HCT116 (cell line): ENCODE results near the gene MARCHF3. TPM values are rescaled to one million over a fixed set of nuclear protein-coding genes. Genes with fewer than 3 reads are reported as not detected.

ENCODE experiments used
- ATAC-seq: fragments of 200-7000 bp; cut with Tn5 transposase; 2 replicates; pipeline ENCODE4 v1.9.1; 2020; ENCODE audit warnings: mild to moderate bottlenecking, moderate library complexity
- BruUV-seq: library from RNA; stranded (reverse); fragments of 400-500 nt; replicated peaks from 2 replicates; lab custom pipeline; 2021; lab: Mats Ljungman, UMichigan
- CTCF ChIA-PET: fragments of 300-600 bp; sonication (Branson Sonifier 250); formaldehyde crosslinking; loops from one replicate; lab custom pipeline; 2021; ENCODE audit warnings: antibody characterized with exemption; lab: Charles Lee
- POLR2A ChIA-PET: fragments of 300-600, 350-600 bp; sonication (Branson Sonifier 250); formaldehyde crosslinking; loops from one replicate; lab custom pipeline; 2021; ENCODE audit warnings: antibody characterized with exemption; lab: Charles Lee
- RAD21 ChIA-PET, 2 experiments: fragments of 300-600 bp; sonication (Branson Sonifier 250); formaldehyde crosslinking; loops; one replicate each; lab custom pipeline; 2023; ENCODE audit warnings: low total read pairs in 2 of 2; ENCODE audit not compliant: uncharacterized antibody in 2 of 2, unreplicated experiment in 2 of 2, low non-redundant PET in 1 of 2; lab: Charles Lee
- DNase-seq: peaks from one replicate; pipeline ENCODE4 v3.0.0-alpha.2; 2010; ENCODE audit warnings: low read depth, low spot score
- H2AFZ ChIP-seq: fragments of 200-600 bp; shearing (Covaris generic), sonication (generic); 2 replicates; pipeline ENCODE4 v1.6.1; 2017; ENCODE audit warnings: low read depth, mixed run types, mixed read lengths, antibody characterized with exemption, low read length; ENCODE audit not compliant: poor library complexity, severe bottlenecking
- H3K27ac ChIP-seq: 2 replicates; pipeline ENCODE4 v1.5.1; 2012; ENCODE audit warnings: low read depth, low read length
- H3K27me3 ChIP-seq: fragments of 200-600 bp; sonication (generic); 2 replicates; pipeline ENCODE4 v1.6.1; 2016; ENCODE audit warnings: mixed run types, low read length, mixed read lengths; ENCODE audit not compliant: insufficient read depth
- H3K36me3 ChIP-seq, 2 experiments: fragments of 200-500 bp in 1 of 2; fragments of 200-600 bp in 1 of 2; sonication (Bioruptor generic) in 1 of 2; sonication (generic) in 1 of 2; 2 replicates each; pipeline versions ENCODE4 v1.5.1 to v1.6.1; 2014 to 2016; ENCODE audit warnings: low read length in 2 of 2, inconsistent platforms in 1 of 2, mixed read lengths in 1 of 2, mixed run types in 1 of 2; ENCODE audit not compliant: insufficient read depth in 2 of 2, control insufficient read depth in 1 of 2
- H3K4me1 ChIP-seq, 2 experiments: fragments of 200-600 bp in 1 of 2; sonication (generic) in 1 of 2; 2 replicates each; pipeline versions ENCODE4 v1.5.1 to v1.6.1; 2012 to 2017; ENCODE audit warnings: low read length in 2 of 2, inconsistent platforms in 1 of 2, mild to moderate bottlenecking in 1 of 2, mixed read lengths in 1 of 2, mixed run types in 1 of 2, moderate library complexity in 1 of 2; ENCODE audit not compliant: insufficient read depth in 2 of 2, control insufficient read depth in 1 of 2
- H3K4me2 ChIP-seq: fragments of 200-600 bp; sonication (generic); 2 replicates; pipeline ENCODE4 v1.6.1; 2017; ENCODE audit warnings: mixed run types, low read length, mixed read lengths
- H3K4me3 ChIP-seq, 2 experiments: fragments of 200-600 bp in 1 of 2; sonication (generic) in 1 of 2; replicated peaks in 1 of 2; 2 replicates each; pipeline ENCODE4 v1.5.1; 2011 to 2016; ENCODE audit warnings: low read length in 2 of 2, control low read depth in 1 of 2, low read depth in 1 of 2, mild to moderate bottlenecking in 1 of 2, mixed read lengths in 1 of 2, mixed run types in 1 of 2
- H3K79me2 ChIP-seq: fragments of 200-600 bp; sonication (generic); 2 replicates; pipeline ENCODE4 v1.6.1; 2017; ENCODE audit warnings: mild to moderate bottlenecking, mixed run types, low read length, moderate library complexity, mixed read lengths; ENCODE audit not compliant: insufficient read depth
- H3K9ac ChIP-seq: fragments of 200-600 bp; sonication (generic); 2 replicates; pipeline ENCODE4 v1.6.1; 2016; ENCODE audit warnings: low read length, mixed read lengths
- H3K9me2 ChIP-seq: fragments of 200-600 bp; sonication (generic), shearing (Covaris generic); 2 replicates; pipeline ENCODE4 v1.6.1; 2017; ENCODE audit warnings: mixed run types, mild to moderate bottlenecking, moderate library complexity; ENCODE audit not compliant: insufficient read depth
- H3K9me3 ChIP-seq, 2 experiments: fragments of 200-500 bp in 1 of 2; fragments of 200-600 bp in 1 of 2; sonication (Bioruptor generic) in 1 of 2; sonication (generic) in 1 of 2; 2 replicates each; pipeline ENCODE4 v1.6.1; 2014 to 2017; ENCODE audit warnings: low read length in 2 of 2, mixed read lengths in 2 of 2, inconsistent platforms in 1 of 2, low read depth in 1 of 2, mild to moderate bottlenecking in 1 of 2, mixed run types in 1 of 2, moderate library complexity in 1 of 2; ENCODE audit not compliant: control insufficient read depth in 1 of 2, insufficient read depth in 1 of 2
- H4K20me1 ChIP-seq: fragments of 200-600 bp; sonication (generic), shearing (Covaris generic); 2 replicates; pipeline ENCODE4 v1.6.1; 2017; ENCODE audit warnings: mixed run types, mild to moderate bottlenecking, moderate library complexity; ENCODE audit not compliant: insufficient read depth
- ATF3 ChIP-seq: IDR thresholded peaks from 2 replicates; pipeline ENCODE4 v1.6.1; 2012
- CBX3 ChIP-seq: IDR thresholded peaks from 2 replicates; pipeline ENCODE4 v1.6.1; 2012; ENCODE audit warnings: low read depth
- CEBPB ChIP-seq: IDR thresholded peaks from 2 replicates; pipeline ENCODE4 v1.6.1; 2012; ENCODE audit warnings: low read depth
- EGR1 ChIP-seq: IDR thresholded peaks from 2 replicates; pipeline ENCODE4 v1.6.1; 2012; ENCODE audit warnings: low read depth
- ELF1 ChIP-seq: IDR thresholded peaks from 2 replicates; pipeline ENCODE4 v1.6.1; 2012; ENCODE audit warnings: low read depth, borderline replicate concordance
- EZH2 ChIP-seq: fragments of 200-600 bp; sonication (generic); IDR thresholded peaks from 2 replicates; pipeline ENCODE4 v1.6.1; 2017; ENCODE audit warnings: antibody characterized with exemption, mixed run types
- EZH2phosphoT487 ChIP-seq: fragments of 200-600 bp; IDR thresholded peaks from 2 replicates; pipeline ENCODE4 v1.6.1; 2018; ENCODE audit warnings: antibody characterized with exemption, borderline replicate concordance
- FOSL1 ChIP-seq: IDR thresholded peaks from 2 replicates; pipeline ENCODE4 v1.6.1; 2012; ENCODE audit warnings: low read depth
- POLR2A ChIP-seq: IDR thresholded peaks from 2 replicates; pipeline ENCODE4 v1.7.0; 2011; ENCODE audit warnings: borderline replicate concordance; ENCODE audit not compliant: insufficient read depth, insufficient read length; ENCODE audit errors: extremely low read depth
- POLR2AphosphoS5 ChIP-seq: IDR thresholded peaks from 2 replicates; pipeline ENCODE4 v1.6.1; 2011; ENCODE audit warnings: mild to moderate bottlenecking, low read depth, low read length, moderate library complexity
- RAD21 ChIP-seq: IDR thresholded peaks from 2 replicates; pipeline ENCODE4 v1.6.1; 2012; ENCODE audit warnings: low read depth, mild to moderate bottlenecking
- SIN3A ChIP-seq: IDR thresholded peaks from 2 replicates; pipeline ENCODE4 v1.6.1; 2012; ENCODE audit warnings: low read depth
- SP1 ChIP-seq: IDR thresholded peaks from 2 replicates; pipeline ENCODE4 v1.6.1; 2012; ENCODE audit warnings: low read depth
- SRF ChIP-seq: IDR thresholded peaks from 2 replicates; pipeline ENCODE4 v1.6.1; 2012; ENCODE audit warnings: low read depth
- TCF7L2 ChIP-seq: IDR thresholded peaks from 2 replicates; pipeline ENCODE4 v1.7.0; 2011; ENCODE audit warnings: borderline replicate concordance, inconsistent platforms; ENCODE audit not compliant: insufficient read depth, insufficient read length; ENCODE audit errors: extremely low read depth
- YY1 ChIP-seq: IDR thresholded peaks from 2 replicates; pipeline ENCODE4 v1.6.1; 2011; ENCODE audit warnings: low read length, low read depth, moderate library complexity, mild to moderate bottlenecking; ENCODE audit not compliant: insufficient replicate concordance; ENCODE audit errors: extremely low read depth
- ZFX ChIP-seq: fragments of 450-650 bp; IDR thresholded peaks from 2 replicates; pipeline ENCODE4 v1.6.1; 2017
- ZNF274 ChIP-seq: fragments of 200-500 bp; sonication (Bioruptor generic); IDR thresholded peaks from 2 replicates; pipeline ENCODE4 v1.6.1; 2014; ENCODE audit warnings: mild to moderate bottlenecking, low read depth, low read length, inconsistent platforms
- intact Hi-C: fragments of 100-400 bp; cut with micrococcal nuclease; formaldehyde crosslinking; loops from 2 replicates; pipeline ENCODE4 v1.10.0; 2022
- total RNA-seq: library from RNA; stranded (reverse); gene quantifications from one replicate; pipeline ENCODE4 v1.2.1, GENCODE V29; 2021; ENCODE audit not compliant: unreplicated experiment
- TF ChIP-seq, protein P1 (sequence below): IDR thresholded peaks from 2 replicates; pipeline ENCODE4 v1.6.1; 2012; ENCODE audit warnings: low read depth
- TF ChIP-seq, protein P2 (sequence below): IDR thresholded peaks from 2 replicates; pipeline ENCODE4 v1.6.1; 2012

MARCHF3 gene
- total RNA-seq, 1 experiment from 2014 or later: 2.3 TPM

GRCh38 chr5:127026166-127026565 lies 4.2 kb downstream of the MARCHF3 start:
- ATAC-seq: no peak
- Histone ChIP-seq H3K36me3 (no peaks in the 10 kb centered on the region), H4K20me1 (no peaks in the 10 kb centered on the region), H3K9me3 (no peaks in the 10 kb centered on the region), H3K27ac (no peak overlapping the region), H3K79me2 (no peaks in the 10 kb centered on the region), H3K4me1 (peaks cover 0 to 5% of the 10 kb centered on the region in 2 experiments; a peak in 1 of 4 replicates), H3K4me3 (no peak overlapping the region), H3K9me2 (no peaks in the 10 kb centered on the region), H2AFZ (no peak overlapping the region), H3K4me2 (no peak overlapping the region), H3K27me3 (no peaks in the 10 kb centered on the region), H3K9ac (no peak overlapping the region)
- ChIA-PET POLR2A (no interaction called here), RAD21 (no interaction called here), CTCF (no interaction called here)
- no peak for TF ChIP-seq CBX3
- TF ChIP-seq, protein P1, sequence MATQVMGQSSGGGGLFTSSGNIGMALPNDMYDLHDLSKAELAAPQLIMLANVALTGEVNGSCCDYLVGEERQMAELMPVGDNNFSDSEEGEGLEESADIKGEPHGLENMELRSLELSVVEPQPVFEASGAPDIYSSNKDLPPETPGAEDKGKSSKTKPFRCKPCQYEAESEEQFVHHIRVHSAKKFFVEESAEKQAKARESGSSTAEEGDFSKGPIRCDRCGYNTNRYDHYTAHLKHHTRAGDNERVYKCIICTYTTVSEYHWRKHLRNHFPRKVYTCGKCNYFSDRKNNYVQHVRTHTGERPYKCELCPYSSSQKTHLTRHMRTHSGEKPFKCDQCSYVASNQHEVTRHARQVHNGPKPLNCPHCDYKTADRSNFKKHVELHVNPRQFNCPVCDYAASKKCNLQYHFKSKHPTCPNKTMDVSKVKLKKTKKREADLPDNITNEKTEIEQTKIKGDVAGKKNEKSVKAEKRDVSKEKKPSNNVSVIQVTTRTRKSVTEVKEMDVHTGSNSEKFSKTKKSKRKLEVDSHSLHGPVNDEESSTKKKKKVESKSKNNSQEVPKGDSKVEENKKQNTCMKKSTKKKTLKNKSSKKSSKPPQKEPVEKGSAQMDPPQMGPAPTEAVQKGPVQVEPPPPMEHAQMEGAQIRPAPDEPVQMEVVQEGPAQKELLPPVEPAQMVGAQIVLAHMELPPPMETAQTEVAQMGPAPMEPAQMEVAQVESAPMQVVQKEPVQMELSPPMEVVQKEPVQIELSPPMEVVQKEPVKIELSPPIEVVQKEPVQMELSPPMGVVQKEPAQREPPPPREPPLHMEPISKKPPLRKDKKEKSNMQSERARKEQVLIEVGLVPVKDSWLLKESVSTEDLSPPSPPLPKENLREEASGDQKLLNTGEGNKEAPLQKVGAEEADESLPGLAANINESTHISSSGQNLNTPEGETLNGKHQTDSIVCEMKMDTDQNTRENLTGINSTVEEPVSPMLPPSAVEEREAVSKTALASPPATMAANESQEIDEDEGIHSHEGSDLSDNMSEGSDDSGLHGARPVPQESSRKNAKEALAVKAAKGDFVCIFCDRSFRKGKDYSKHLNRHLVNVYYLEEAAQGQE: no peak
- no peak for TF ChIP-seq ELF1
- no peak for TF ChIP-seq POLR2A
- TF ChIP-seq ZFX: no peak
- no peak for TF ChIP-seq YY1
- no peak for TF ChIP-seq CEBPB
- no peak for TF ChIP-seq SRF
- TF ChIP-seq EZH2phosphoT487: no peak
- no peak for TF ChIP-seq POLR2AphosphoS5
- TF ChIP-seq SP1: no peak
- TF ChIP-seq TCF7L2: no peak
- TF ChIP-seq RAD21: no peak
- no peak for TF ChIP-seq SIN3A
- TF ChIP-seq FOSL1: no peak
- TF ChIP-seq ZNF274: no peak
- TF ChIP-seq, protein P2, sequence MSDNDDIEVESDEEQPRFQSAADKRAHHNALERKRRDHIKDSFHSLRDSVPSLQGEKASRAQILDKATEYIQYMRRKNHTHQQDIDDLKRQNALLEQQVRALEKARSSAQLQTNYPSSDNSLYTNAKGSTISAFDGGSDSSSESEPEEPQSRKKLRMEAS: no peak
- no peak for TF ChIP-seq ATF3
- TF ChIP-seq EGR1: no peak
- TF ChIP-seq EZH2: no peak
- no peak for DNase-seq
- no TSS peak for BruUV-seq
- intact Hi-C loops: no loop called here
